Measurements from ENCODE around the gene STK25.

DNA sequence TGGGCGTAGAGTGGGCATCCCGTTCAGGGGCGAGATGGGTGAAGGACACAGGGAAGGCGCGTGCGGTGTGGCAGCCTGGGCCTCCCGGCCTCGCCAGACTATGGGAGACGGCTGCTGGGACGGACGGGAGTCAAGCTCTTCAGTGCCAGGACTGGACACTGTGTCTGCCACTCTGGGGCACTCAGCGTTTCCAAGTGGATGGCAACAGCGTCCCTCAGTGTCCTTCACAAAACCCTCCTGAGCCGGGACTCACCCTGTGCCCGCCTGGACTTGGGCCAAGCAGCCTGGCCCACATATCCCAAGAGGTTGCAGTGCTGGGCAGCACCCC, 33.9 kb upstream of the STK25 start:
- TF ChIP-seq BCL11A (IDR thresholded peaks at IDR 0.05; ENCODE audit: low read depth, low read length) = no peak
- TF ChIP-seq, protein P1, sequence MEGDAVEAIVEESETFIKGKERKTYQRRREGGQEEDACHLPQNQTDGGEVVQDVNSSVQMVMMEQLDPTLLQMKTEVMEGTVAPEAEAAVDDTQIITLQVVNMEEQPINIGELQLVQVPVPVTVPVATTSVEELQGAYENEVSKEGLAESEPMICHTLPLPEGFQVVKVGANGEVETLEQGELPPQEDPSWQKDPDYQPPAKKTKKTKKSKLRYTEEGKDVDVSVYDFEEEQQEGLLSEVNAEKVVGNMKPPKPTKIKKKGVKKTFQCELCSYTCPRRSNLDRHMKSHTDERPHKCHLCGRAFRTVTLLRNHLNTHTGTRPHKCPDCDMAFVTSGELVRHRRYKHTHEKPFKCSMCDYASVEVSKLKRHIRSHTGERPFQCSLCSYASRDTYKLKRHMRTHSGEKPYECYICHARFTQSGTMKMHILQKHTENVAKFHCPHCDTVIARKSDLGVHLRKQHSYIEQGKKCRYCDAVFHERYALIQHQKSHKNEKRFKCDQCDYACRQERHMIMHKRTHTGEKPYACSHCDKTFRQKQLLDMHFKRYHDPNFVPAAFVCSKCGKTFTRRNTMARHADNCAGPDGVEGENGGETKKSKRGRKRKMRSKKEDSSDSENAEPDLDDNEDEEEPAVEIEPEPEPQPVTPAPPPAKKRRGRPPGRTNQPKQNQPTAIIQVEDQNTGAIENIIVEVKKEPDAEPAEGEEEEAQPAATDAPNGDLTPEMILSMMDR (IDR thresholded peaks at IDR 0.05 in 2 of 3, conservative IDR thresholded peaks at IDR 0.05 in 1 of 3; ENCODE audit: control insufficient read depth in 2 of 3, extremely low read depth in 1 of 3, insufficient read depth in 1 of 3, low read depth in 3 of 3, low read length in 3 of 3) = no peak
- no peak for TF ChIP-seq TARDBP (IDR thresholded peaks at IDR 0.05; ENCODE audit: borderline replicate concordance)
- no peak for TF ChIP-seq DPF2 (IDR thresholded peaks at IDR 0.05)
- no peak for TF ChIP-seq POLR2A (IDR thresholded peaks at IDR 0.05; ENCODE audit: low read depth, low read length)
